ENCODE data around the gene SIRT2. TPM values are rescaled to one million over a fixed set of nuclear protein-coding genes. Genes with fewer than 3 reads are reported as not detected.

The SIRT2 gene
- total RNA-seq, 1 donor from 2014 or later = 54.2 TPM

- Mint-ChIP-seq H3K9me3 (ENCODE audit: low read depth) (no peaks in the 10 kb centered on the region), H3K27me3 (ENCODE audit: low read depth) (no peaks in the 10 kb centered on the region), H3K4me3 (ENCODE audit: unreplicated experiment) (no peak overlapping the region), H3K36me3 (ENCODE audit: low read depth) (peaks cover 16% of the 10 kb centered on the region), H3K27ac (ENCODE audit: unreplicated experiment) (no peak overlapping the region), H3K4me1 (ENCODE audit: low read depth) (no peaks in the 10 kb centered on the region)
- no peak for TF ChIP-seq CTCF (IDR thresholded peaks at IDR 0.05)
- no peak for DNase-seq (ENCODE audit: low spot score)
These were observed 8.3 kb upstream of the SIRT2 start for GRCh38 chr19:38907670-38908069.

- no peak for TF ChIP-seq CTCF (IDR thresholded peaks at IDR 0.05)
- Mint-ChIP-seq H3K4me1 (ENCODE audit: low read depth) (no peaks in the 10 kb centered on the region), H3K27ac (ENCODE audit: unreplicated experiment) (no peak overlapping the region), H3K4me3 (ENCODE audit: unreplicated experiment) (no peak overlapping the region), H3K9me3 (ENCODE audit: low read depth) (no peaks in the 10 kb centered on the region), H3K27me3 (ENCODE audit: low read depth) (no peaks in the 10 kb centered on the region), H3K36me3 (ENCODE audit: low read depth) (peaks cover 16% of the 10 kb centered on the region)
- DNase-seq (ENCODE audit: low spot score) = no peak
These were observed 7.8 kb upstream of the SIRT2 start for GRCh38 chr19:38907227-38907626.

DNA sequence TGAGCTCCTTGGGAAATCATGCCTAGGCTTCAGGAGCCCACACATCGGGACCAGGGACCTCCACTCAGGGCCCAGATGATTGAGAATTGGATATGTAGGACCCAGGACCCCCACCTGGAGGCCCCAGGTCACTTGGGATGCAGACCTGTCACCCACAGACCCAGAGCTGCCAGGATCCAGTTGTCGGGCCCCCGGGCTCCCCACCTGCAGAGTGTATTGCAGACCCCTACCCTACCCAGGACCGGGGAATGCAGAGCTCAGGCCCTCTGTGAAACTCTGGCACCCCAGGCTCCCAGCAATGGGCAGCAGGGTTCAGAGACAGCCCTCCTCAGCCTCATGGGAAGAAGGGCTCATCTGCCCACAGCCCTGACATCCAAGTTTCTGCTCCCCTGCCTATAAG, 6.2 kb upstream of the SIRT2 start:
- Mint-ChIP-seq H3K36me3 (ENCODE audit: low read depth) (peaks cover 16% of the 10 kb centered on the region), H3K4me3 (ENCODE audit: unreplicated experiment) (no peak overlapping the region), H3K27ac (ENCODE audit: unreplicated experiment) (no peak overlapping the region), H3K9me3 (ENCODE audit: low read depth) (no peaks in the 10 kb centered on the region), H3K27me3 (ENCODE audit: low read depth) (no peaks in the 10 kb centered on the region), H3K4me1 (ENCODE audit: low read depth) (peaks cover 3% of the 10 kb centered on the region)
- no peak for DNase-seq (ENCODE audit: low spot score)
- no peak for TF ChIP-seq CTCF (IDR thresholded peaks at IDR 0.05)

- DNase-seq (ENCODE audit: low spot score) = no peak
- Mint-ChIP-seq H3K36me3 (ENCODE audit: low read depth) (peaks cover 16% of the 10 kb centered on the region), H3K4me1 (ENCODE audit: low read depth) (peaks cover 9% of the 10 kb centered on the region), H3K4me3 (ENCODE audit: unreplicated experiment) (no peak overlapping the region), H3K27ac (ENCODE audit: unreplicated experiment) (peak overlapping the region; percentile 60), H3K27me3 (ENCODE audit: low read depth) (no peaks in the 10 kb centered on the region), H3K9me3 (ENCODE audit: low read depth) (no peaks in the 10 kb centered on the region)
- TF ChIP-seq CTCF (IDR thresholded peaks at IDR 0.05) = no peak
These were observed 5.4 kb upstream of the SIRT2 start for GRCh38 chr19:38904581-38905539.

DNA sequence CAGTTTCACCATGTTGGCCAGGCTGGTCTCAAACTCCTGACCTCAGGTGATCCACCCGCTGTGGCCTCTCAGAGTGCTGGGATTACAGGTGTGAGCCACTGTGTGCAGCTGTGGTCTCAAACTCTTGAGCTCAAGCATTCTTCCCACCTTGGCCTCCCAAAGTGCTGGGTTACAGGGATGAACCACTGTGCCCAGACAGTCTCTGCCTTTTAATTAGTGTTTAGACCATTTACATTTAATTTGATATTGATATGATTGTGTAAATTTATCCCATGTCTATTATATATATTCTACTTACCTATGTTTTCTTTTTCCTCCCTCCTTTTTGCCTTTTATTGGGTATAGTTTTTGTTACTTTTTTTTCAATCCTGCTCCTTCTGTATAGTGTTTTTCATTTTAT, 2.3 kb upstream of the SIRT2 start:
- no peak for TF ChIP-seq CTCF (IDR thresholded peaks at IDR 0.05)
- no peak overlapping the region for H3K27ac Mint-ChIP-seq (ENCODE audit: unreplicated experiment)
- no peak overlapping the region for H3K4me3 Mint-ChIP-seq (ENCODE audit: unreplicated experiment)

More for the DNA sequence above, 2.3 kb upstream of the SIRT2 start:
- H3K27me3 Mint-ChIP-seq (ENCODE audit: low read depth) = no peaks in the 10 kb centered on the region
- no peaks in the 10 kb centered on the region for H3K9me3 Mint-ChIP-seq (ENCODE audit: low read depth)
- peaks cover 7% of the 10 kb centered on the region for H3K36me3 Mint-ChIP-seq (ENCODE audit: low read depth)
- peaks cover 26% of the 10 kb centered on the region for H3K4me1 Mint-ChIP-seq (ENCODE audit: low read depth)
- no peak for DNase-seq (ENCODE audit: low spot score)
